GM12878 (cell line): ENCODE measurements around the gene RHOG. TPM values are rescaled to one million over a fixed set of nuclear protein-coding genes. Genes with fewer than 3 reads are reported as not detected.

Experiments
- ATAC-seq: fragments of 200-7000 bp; cut with Tn5 transposase; 3 replicates; pipeline ENCODE4 v1.9.1; 2020; ENCODE audit warnings: mild to moderate bottlenecking, moderate library complexity
- BruUV-seq: library from RNA; stranded (reverse); fragments of 400-500 nt; replicated peaks from 2 replicates; lab custom pipeline; 2021; lab: Mats Ljungman, UMichigan
- CTCF ChIA-PET: fragments of 300-600 bp; sonication (Branson Sonifier 250); formaldehyde crosslinking; extraction: SDS; loops from one replicate; lab custom pipeline; 2021; ENCODE audit warnings: inconsistent platforms; lab: Yijun Ruan, JAX
- POLR2A ChIA-PET: fragments of 350-600 bp; formaldehyde crosslinking; extraction: SDS; loops from one replicate; lab custom pipeline; 2021; ENCODE audit warnings: inconsistent platforms; lab: Charles Lee
- RAD21 ChIA-PET: fragments of 300-600 bp; sonication (Branson Sonifier 250); formaldehyde crosslinking; loops from one replicate; lab custom pipeline; 2023; ENCODE audit warnings: antibody characterized with exemption; ENCODE audit not compliant: unreplicated experiment; lab: Charles Lee
- SMC1A ChIA-PET: fragments of 300-600 bp; sonication (Branson Sonifier 250); formaldehyde crosslinking; loops from one replicate; lab custom pipeline; 2023; ENCODE audit not compliant: unreplicated experiment, uncharacterized antibody; lab: Charles Lee
- DNase-seq: peaks from one replicate; pipeline ENCODE4 v3.0.0-alpha.2; 2011; ENCODE audit warnings: low read depth, low spot score
- FAIRE-seq: peaks from 3 replicates; lab custom pipeline; 2011; peaks lifted over from hg19 to GRCh38; lab: Jason Lieb, UNC
- H2AFZ ChIP-seq: 2 replicates; pipeline ENCODE4 v1.6.0; 2011; ENCODE audit warnings: low read depth, low read length, control low read depth; ENCODE audit not compliant: control insufficient read depth
- H3K27ac ChIP-seq: 2 replicates; pipeline ENCODE4 v1.5.1; 2011; ENCODE audit warnings: control low read depth; ENCODE audit not compliant: control insufficient read depth, insufficient read depth
- H3K27me3 ChIP-seq, 2 experiments: replicated peaks in 1 of 2; 2 replicates each; pipeline versions ENCODE4 v1.6.0 to v1.6.1; 2011; ENCODE audit warnings: low read length in 1 of 2; ENCODE audit not compliant: control insufficient read depth in 2 of 2, insufficient read depth in 2 of 2
- H3K36me3 ChIP-seq, 2 experiments: 2 replicates each; pipeline ENCODE4 v1.5.1; 2011; ENCODE audit warnings: low read length in 1 of 2; ENCODE audit not compliant: control insufficient read depth in 2 of 2, insufficient read depth in 2 of 2
- H3K4me1 ChIP-seq: 2 replicates; pipeline ENCODE4 v1.6.1; 2011; ENCODE audit warnings: mild to moderate bottlenecking, low read length, moderate library complexity, mixed read lengths; ENCODE audit not compliant: control insufficient read depth, insufficient read depth
- H3K4me2 ChIP-seq: 2 replicates; pipeline ENCODE4 v1.6.0; 2011; ENCODE audit warnings: control low read depth; ENCODE audit not compliant: control insufficient read depth, insufficient read depth
- H3K4me3 ChIP-seq: fragments of 200-600 bp; sonication (generic); 2 replicates; pipeline ENCODE4 v1.5.1; 2016
- H3K79me2 ChIP-seq: 2 replicates; pipeline ENCODE4 v1.6.0; 2011; ENCODE audit warnings: low read length; ENCODE audit not compliant: control insufficient read depth, insufficient read depth
- H3K9ac ChIP-seq: 2 replicates; pipeline ENCODE4 v1.8.0; 2011; ENCODE audit warnings: low read length, control low read depth, mixed read lengths; ENCODE audit not compliant: control insufficient read depth, insufficient read depth
- H3K9me3 ChIP-seq: replicated peaks from 3 replicates; pipeline ENCODE4 v1.5.1; 2011; ENCODE audit warnings: mild to moderate bottlenecking, low read length; ENCODE audit not compliant: control insufficient read depth, insufficient read depth
- H4K20me1 ChIP-seq: 2 replicates; pipeline ENCODE4 v1.6.0; 2011; ENCODE audit not compliant: control insufficient read depth, insufficient read depth
- ATF2 ChIP-seq: IDR thresholded peaks from 2 replicates; pipeline ENCODE4 v1.6.1; 2012; ENCODE audit warnings: low read length, inconsistent platforms
- CREM ChIP-seq: IDR thresholded peaks from 2 replicates; pipeline ENCODE4 v1.6.1; 2014; ENCODE audit warnings: antibody characterized with exemption, low read depth
- MEF2B ChIP-seq: fragments of 450-650 bp; IDR thresholded peaks from 2 replicates; pipeline ENCODE4 v1.6.1; 2018; ENCODE audit warnings: mild to moderate bottlenecking, moderate library complexity; ENCODE audit not compliant: partially characterized antibody, poor library complexity, severe bottlenecking
- NFIC ChIP-seq: IDR thresholded peaks from 2 replicates; pipeline ENCODE4 v1.6.1; 2012; ENCODE audit warnings: low read depth, mild to moderate bottlenecking, inconsistent platforms, low read length, moderate library complexity
- RAD21 ChIP-seq: IDR thresholded peaks from 2 replicates; pipeline ENCODE4 v1.6.1; 2011; ENCODE audit warnings: mild to moderate bottlenecking, low read depth, low read length, moderate library complexity; ENCODE audit not compliant: insufficient read depth
- WGBS: methylation state at CpG from one replicate; pipeline ENCODE4 v1.1.6; 2016; ENCODE audit warnings: low lambda C conversion rate; ENCODE audit not compliant: insufficient replicate concordance, insufficient coverage; ENCODE audit errors: missing lambda C conversion rate; 5-methylcytosine and 5-hydroxymethylcytosine counted together
- in situ Hi-C: fragments of 300-500 bp; cut with MboI; formaldehyde crosslinking; loops from 9 replicates; pipeline ENCODE4 v1.14.3; 2018; ENCODE audit warnings: mixed read lengths
- intact Hi-C: fragments of 100-400 bp; cut with micrococcal nuclease; formaldehyde crosslinking; loops from one replicate; pipeline ENCODE4 v1.14.2; 2022; ENCODE audit not compliant: unreplicated experiment
- polyA plus RNA-seq, 11 experiments: library from polyadenylated mRNA; depleted of rRNA in 4 of 11; unstranded in 6 of 11; stranded (reverse) in 5 of 11; fragments of >200 nt; fragmentation: Nextera tagmentation in 4 of 11; fragmentation: Illumina TruSeq in 1 of 11; extraction: Ambion mirVana in 4 of 11; extraction: Trizol in 1 of 11; gene quantifications; 1 replicate in 1 of 11; 2 replicates in 10 of 11; pipeline versions ENCODE4 v1.2.1 to v1.2.3, GENCODE V29; 2011 to 2016; ENCODE audit warnings: inconsistent platforms in 2 of 11, missing spikeins in 2 of 11, low read depth in 1 of 11
- total RNA-seq, 4 experiments: library from RNA; depleted of rRNA in 3 of 4; stranded (reverse); fragments of >200 nt in 3 of 4; fragmentation: Illumina TruSeq in 1 of 4; extraction: Trizol in 1 of 4; gene quantifications; 2 replicates each; pipeline versions ENCODE4 v1.2.1 to v1.2.3, GENCODE V29; 2013 to 2021
- TF ChIP-seq, protein P1 (sequence below): fragments of 450-650 bp; IDR thresholded peaks from 2 replicates; pipeline ENCODE4 v1.6.1; 2018; ENCODE audit warnings: borderline replicate concordance, mild to moderate bottlenecking; ENCODE audit not compliant: partially characterized antibody
- TF ChIP-seq, protein P2 (sequence below): IDR thresholded peaks from 2 replicates; pipeline ENCODE4 v1.6.1; 2011; ENCODE audit warnings: low read depth, low read length, improper control_type of control experiment, borderline replicate concordance
- TF ChIP-seq, protein P3 (sequence below): IDR thresholded peaks from 2 replicates; pipeline ENCODE4 v1.6.1; 2012; ENCODE audit warnings: low read depth, low read length, improper control_type of control experiment
- TF ChIP-seq, protein P4 (sequence below): fragments of 450-650 bp; IDR thresholded peaks from 2 replicates; pipeline ENCODE4 v1.6.1; 2017; ENCODE audit warnings: low read depth, mild to moderate bottlenecking, moderate library complexity

RHOG gene
- total and polyA plus RNA-seq, 10 of the 15 experiments (the other 5 are each of a cell fraction or from before 2014, with no cell fraction given): 16.0 to 172 (median 94.8) TPM

GRCh38 chr11:3882655-3883054 lies 41.9 kb upstream of the RHOG start (continued):
- TF ChIP-seq, protein P1, sequence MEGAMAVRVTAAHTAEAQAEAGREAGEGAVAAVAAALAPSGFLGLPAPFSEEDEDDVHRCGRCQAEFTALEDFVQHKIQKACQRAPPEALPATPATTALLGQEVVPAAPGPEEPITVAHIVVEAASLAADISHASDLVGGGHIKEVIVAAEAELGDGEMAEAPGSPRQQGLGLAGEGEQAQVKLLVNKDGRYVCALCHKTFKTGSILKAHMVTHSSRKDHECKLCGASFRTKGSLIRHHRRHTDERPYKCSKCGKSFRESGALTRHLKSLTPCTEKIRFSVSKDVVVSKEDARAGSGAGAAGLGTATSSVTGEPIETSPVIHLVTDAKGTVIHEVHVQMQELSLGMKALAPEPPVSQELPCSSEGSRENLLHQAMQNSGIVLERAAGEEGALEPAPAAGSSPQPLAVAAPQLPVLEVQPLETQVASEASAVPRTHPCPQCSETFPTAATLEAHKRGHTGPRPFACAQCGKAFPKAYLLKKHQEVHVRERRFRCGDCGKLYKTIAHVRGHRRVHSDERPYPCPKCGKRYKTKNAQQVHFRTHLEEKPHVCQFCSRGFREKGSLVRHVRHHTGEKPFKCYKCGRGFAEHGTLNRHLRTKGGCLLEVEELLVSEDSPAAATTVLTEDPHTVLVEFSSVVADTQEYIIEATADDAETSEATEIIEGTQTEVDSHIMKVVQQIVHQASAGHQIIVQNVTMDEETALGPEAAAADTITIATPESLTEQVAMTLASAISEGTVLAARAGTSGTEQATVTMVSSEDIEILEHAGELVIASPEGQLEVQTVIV: no peak
- TF ChIP-seq ATF2: no peak
- TF ChIP-seq, protein P2, sequence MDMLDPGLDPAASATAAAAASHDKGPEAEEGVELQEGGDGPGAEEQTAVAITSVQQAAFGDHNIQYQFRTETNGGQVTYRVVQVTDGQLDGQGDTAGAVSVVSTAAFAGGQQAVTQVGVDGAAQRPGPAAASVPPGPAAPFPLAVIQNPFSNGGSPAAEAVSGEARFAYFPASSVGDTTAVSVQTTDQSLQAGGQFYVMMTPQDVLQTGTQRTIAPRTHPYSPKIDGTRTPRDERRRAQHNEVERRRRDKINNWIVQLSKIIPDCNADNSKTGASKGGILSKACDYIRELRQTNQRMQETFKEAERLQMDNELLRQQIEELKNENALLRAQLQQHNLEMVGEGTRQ: no peak
- peak; percentile 11; the same call in 1 of the 2 replicates for TF ChIP-seq RAD21

DNA sequence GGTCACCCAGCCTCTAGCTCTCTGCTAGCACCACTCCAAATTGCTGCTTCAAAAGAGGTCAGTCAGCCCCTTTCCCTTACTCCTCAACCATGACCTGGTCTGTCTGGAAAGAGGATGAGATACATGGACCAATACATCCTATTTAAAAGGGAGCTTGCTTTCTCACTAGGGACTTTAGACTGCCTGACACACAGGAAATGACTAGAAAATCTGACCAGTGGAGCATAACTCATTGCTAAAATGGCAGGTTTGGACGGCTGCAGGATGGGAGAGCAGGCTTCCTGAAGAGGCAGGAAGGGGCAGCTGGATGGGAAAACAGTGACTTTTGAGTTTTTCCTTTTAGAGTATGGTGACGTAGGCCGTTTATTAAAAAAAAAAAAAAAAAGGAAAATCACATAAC lies 40.0 kb upstream of the RHOG start:
- POLR2A ChIA-PET: interaction anchor here (0.6 to 18.1 kb wide), 15 partner anchors 8 to 1479 kb away, joined by 3 to 405 read pairs (median 6); partner anchors contain the start of genes RHOG and STIM1
- no peaks in the 10 kb centered on the region for H3K27me3 ChIP-seq
- DNase-seq (no peak), FAIRE-seq (peak; percentile 18), ATAC-seq (peak; percentile 70)
- peaks cover 0 to 3% of the 10 kb centered on the region in 2 experiments; a peak in 1 of 4 replicates for H3K36me3 ChIP-seq
- H3K27ac ChIP-seq: peak overlapping the region; percentile 83
- peaks cover 65% of the 10 kb centered on the region for H3K4me1 ChIP-seq
- RAD21 ChIA-PET: interaction anchor here (0.7 to 16.8 kb wide), 16 partner anchors 8 to 208 kb away, joined by 3 to 253 read pairs (median 6); partner anchors contain the start of genes RHOG and STIM1
- SMC1A ChIA-PET: interaction anchor here (0.7 to 23.8 kb wide), 18 partner anchors 9 to 193 kb away, joined by 3 to 633 read pairs (median 4); partner anchors contain the start of gene STIM1
- BruUV-seq: no TSS peak
- in situ Hi-C loops: no loop called here
- peak overlapping the region; percentile 46 for H3K4me3 ChIP-seq
- H3K79me2 ChIP-seq: peaks cover 92% of the 10 kb centered on the region
- no peak overlapping the region; the same call in 1 of the 2 replicates for H2AFZ ChIP-seq
- intact Hi-C loops: no loop called here
- no peaks in the 10 kb centered on the region for H4K20me1 ChIP-seq
- no peaks in the 10 kb centered on the region; the same call in 2 of the 3 replicates for H3K9me3 ChIP-seq
- H3K9ac ChIP-seq: peak overlapping the region; percentile 45
- WGBS: 3% methylated on average over 3 of the region's 3 CpGs
- peak overlapping the region; percentile 93 for H3K4me2 ChIP-seq
- CTCF ChIA-PET: interaction anchor here (0.8 to 37.4 kb wide), 7 partner anchors 9 to 192 kb away, joined by 3 to 1047 read pairs (median 7); partner anchors contain the start of genes RHOG and STIM1
- TF ChIP-seq NFIC (peak; percentile 56; the same call in 1 of the 2 replicates), CREM (peak; percentile 47; the same call in 1 of the 2 replicates), MEF2B (peak; percentile 11)
- TF ChIP-seq, protein P3, sequence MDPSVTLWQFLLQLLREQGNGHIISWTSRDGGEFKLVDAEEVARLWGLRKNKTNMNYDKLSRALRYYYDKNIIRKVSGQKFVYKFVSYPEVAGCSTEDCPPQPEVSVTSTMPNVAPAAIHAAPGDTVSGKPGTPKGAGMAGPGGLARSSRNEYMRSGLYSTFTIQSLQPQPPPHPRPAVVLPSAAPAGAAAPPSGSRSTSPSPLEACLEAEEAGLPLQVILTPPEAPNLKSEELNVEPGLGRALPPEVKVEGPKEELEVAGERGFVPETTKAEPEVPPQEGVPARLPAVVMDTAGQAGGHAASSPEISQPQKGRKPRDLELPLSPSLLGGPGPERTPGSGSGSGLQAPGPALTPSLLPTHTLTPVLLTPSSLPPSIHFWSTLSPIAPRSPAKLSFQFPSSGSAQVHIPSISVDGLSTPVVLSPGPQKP: no peak
- TF ChIP-seq, protein P4, sequence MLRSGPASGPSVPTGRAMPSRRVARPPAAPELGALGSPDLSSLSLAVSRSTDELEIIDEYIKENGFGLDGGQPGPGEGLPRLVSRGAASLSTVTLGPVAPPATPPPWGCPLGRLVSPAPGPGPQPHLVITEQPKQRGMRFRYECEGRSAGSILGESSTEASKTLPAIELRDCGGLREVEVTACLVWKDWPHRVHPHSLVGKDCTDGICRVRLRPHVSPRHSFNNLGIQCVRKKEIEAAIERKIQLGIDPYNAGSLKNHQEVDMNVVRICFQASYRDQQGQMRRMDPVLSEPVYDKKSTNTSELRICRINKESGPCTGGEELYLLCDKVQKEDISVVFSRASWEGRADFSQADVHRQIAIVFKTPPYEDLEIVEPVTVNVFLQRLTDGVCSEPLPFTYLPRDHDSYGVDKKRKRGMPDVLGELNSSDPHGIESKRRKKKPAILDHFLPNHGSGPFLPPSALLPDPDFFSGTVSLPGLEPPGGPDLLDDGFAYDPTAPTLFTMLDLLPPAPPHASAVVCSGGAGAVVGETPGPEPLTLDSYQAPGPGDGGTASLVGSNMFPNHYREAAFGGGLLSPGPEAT: 0 out of 2 replicates have a peak, but pooled peaks have one; percentile 30
